Measurements from ENCODE around the gene UMAD1.

Gene UMAD1

GRCh38 chr7:7850150-7850549 is 209.6 kb downstream of the UMAD1 start:
- no peak for DNase-seq

GRCh38 chr7:7851381-7851780 is 210.8 kb downstream of the UMAD1 start:
- DNase-seq, result no peak

DNA sequence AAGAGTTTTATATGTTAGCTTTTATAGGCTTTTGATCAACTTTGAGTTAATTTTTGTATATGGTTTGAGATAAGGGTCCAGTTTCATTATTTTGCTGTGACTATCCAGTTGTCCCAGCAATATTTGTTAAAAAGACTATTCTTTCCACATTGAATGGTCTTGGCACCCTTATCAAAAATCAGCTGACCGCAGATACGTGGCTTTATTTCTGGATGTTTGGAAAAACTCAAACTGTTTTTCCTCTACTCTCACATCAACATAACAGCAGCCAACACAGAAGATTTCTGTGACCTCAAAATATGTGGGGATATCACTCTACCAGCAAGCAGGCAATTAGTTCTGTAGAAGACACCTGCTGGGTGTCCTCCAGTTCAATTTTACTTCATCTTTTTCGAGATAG is 211.4 kb downstream of the UMAD1 start:
- DNase-seq, result no peak

- DNase-seq, result peak; percentile 80
Observed at GRCh38 chr7:7857143-7857583, 216.6 kb downstream of the UMAD1 start.

GRCh38 chr7:7858559-7858958 is 218.0 kb downstream of the UMAD1 start:
- DNase-seq, result no peak

- DNase-seq, result no peak
Observed at GRCh38 chr7:7859411-7859810, 218.9 kb downstream of the UMAD1 start.

GRCh38 chr7:7861211-7861633 is 220.7 kb downstream of the UMAD1 start:
- DNase-seq, result no peak

DNA sequence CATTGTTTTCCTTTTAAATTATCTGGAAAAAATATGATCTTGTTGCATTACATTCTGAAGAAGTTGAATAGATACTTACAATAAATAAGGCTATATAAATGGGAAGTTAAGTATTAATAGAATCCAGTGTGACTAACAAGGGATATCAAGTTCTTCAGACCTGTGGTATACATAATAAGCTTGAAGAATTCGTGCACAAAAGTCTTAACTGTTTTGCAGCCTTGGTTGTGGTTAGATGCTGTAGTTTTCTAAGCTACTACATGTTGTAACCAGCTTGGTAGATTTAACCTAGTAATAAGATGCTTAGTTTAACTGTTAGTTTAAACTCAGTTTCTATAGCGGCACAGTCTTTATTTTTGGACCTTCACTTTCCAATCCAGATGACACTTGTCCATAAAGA is 221.8 kb downstream of the UMAD1 start:
- no peak for DNase-seq

DNA sequence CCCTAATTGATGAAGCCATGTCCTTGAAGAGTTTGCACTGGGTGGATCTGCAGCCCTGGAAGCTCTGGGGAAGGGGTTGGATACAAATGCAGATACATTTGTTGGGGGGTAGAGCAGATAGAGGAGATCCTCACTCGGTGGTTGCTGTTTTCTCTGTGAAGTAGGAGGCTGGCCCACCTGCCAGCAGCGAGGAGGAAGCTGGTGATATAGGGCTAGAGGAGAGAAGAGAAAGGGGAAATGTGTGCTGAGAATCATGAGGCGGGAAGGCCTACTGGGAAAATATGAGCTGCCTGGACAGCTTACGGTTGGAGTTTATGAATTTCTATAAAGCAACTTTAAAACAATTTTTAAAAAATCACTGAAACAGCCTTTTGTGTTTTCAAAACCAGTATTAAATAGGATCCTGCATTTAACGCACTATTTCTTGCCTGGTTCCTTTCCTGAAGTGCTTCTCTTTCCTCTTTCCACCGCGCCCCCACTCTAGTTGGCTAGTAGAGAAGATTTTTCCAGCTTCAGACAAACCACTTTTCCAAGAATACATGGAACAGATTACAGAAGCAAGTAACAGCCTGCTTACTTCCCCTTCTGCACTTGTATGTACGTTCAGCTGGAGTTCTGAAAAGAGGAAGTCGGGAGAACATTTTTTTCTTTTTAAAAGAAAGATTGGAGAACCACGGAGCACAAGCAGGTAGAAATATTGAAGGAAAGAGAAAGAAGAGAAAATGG is 227.5 kb downstream of the UMAD1 start:
- peak; percentile 79 for DNase-seq

DNA sequence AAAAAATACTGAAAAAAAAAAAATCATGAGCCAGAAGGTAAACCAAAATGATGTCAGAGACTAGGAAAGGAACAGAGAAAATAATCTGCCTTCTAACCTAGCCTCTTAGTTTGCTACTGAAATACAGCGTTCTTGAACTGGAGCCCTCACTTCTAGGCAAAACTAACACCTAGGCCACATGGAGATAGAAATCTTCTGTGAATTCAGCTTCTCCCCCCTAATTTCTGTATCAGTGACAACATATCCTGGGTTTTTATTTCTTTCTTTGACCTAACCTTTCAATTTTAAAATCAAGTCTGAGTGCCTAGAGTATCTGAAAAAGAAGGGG is 228.0 kb downstream of the UMAD1 start:
- no peak for DNase-seq

- peak; percentile 8 for DNase-seq
Observed at GRCh38 chr7:7869036-7869435, 228.5 kb downstream of the UMAD1 start.

GRCh38 chr7:7869651-7870050 is 229.1 kb downstream of the UMAD1 start:
- no peak for DNase-seq

DNA sequence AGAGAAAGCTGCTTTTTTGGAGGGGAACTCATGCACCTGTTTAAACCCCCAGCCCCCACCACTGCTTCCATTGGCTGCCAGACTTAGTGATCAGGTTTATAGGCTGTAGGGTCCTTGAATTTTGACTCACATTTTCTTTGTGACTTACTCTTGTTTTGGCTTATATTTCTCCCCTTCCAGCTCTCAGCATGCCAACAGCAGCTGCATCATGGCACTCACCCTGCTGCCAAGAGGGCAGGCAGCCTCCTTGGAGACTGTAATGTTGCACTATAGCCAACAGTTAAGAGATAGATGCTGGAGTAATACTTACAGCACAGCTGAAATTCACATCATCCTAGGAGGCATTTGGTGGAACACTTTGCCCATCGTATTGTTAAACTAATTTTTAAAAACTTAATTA is 230.0 kb downstream of the UMAD1 start:
- DNase-seq, result no peak

- DNase-seq, result no peak
Observed at GRCh38 chr7:7876419-7876818, 235.9 kb downstream of the UMAD1 start.

DNA sequence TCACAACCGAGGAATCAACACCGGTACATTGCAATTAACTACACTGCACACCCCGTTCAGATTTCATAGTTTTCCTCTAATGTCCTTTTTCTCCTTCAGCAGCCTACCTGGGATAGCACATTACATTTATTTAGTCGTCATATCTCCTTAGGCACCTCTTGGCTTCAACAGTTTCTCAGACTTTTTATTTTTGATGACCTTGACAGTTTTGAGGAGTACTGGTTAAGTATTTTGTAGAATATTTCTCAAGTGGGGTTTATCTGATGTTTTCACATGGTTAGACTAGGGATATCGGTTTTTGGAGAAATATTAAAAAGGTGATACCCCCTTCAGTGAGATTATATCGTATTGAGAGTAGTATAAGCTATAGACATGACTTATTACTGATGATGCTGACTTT is 241.0 kb downstream of the UMAD1 start:
- DNase-seq, result no peak

DNA sequence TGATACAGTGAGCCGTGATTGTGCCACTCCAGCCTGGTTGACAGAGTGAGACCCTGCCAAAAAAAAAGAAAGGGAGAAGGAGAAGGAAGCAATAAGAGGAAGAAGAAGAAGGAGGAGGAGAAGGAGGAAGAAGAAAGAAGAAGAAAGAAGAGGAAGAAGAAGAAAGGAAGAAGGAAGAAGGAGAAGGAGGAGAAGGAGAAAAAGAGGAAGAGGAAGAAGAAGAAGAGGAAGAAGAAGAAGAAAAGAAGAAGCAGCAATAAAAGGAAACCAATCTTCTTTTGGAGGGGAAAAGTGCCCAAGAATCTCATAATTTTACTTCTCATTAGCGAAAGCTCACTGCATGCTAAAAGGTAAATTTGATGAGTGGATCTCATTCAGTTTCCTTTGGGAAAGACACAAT is 242.3 kb downstream of the UMAD1 start:
- no peak for DNase-seq

GRCh38 chr7:7883394-7883793 is 242.8 kb downstream of the UMAD1 start:
- DNase-seq, result no peak

- DNase-seq, result no peak
Observed at GRCh38 chr7:7884855-7885254, 244.3 kb downstream of the UMAD1 start.

DNA sequence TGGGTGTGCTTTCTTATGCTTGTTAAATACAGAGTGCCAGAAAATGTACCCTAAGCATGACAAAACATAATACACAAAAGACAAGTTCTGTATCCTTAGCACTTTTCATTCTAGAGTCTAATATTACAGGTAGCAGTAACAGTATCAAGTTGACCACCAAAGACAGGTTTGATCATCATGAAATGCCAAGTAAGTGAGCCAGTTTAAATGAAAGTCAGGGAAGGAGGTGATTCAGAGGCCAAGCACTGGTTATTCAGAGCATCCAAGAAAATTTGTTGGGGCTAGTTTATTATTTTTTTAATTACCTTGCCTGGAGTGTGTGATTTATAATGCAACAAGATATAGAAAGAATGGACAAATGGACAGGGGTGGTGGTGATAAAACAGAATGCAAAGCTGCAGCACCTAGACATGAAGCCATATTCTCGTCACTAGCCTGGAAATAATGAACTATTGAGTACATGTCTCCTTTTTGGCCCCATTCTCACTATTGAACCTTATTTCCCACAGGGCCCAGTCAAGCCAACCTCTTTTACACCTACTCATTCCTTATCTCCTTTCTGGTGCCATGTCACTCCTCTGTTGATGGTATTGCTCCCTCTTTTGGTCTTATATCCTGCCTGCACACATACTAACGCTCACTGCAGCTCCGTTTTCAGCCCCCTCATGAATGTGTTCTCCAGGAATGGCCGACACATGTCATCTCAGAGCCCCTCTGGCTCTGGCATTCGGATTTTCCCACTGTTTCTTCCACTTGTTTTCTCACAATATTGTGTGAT is 249.4 kb downstream of the UMAD1 start:
- DNase-seq, result no peak

GRCh38 chr7:7895004-7895650 is 254.6 kb downstream of the UMAD1 start:
- DNase-seq, result no peak

DNA sequence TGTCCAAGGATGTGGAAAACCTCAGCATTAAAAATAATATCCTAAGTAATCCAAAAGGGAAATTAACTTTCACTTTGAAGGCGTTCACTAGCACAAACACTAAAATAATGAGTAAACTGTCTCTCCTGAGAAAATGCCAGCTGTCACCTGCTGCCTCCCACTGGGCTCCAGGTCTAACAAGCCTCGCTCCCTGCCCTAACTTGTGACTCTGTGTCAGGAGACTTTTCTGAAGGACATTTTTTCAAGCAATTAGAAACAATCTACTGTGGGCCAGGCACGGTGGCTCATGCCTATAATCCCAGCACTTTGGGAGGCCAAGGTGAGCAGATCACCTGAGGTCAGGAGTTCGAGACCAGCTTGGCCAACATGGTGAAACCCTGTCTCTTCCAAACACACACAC is 255.2 kb downstream of the UMAD1 start:
- DNase-seq, result no peak

GRCh38 chr7:7897509-7897908 is 257.0 kb downstream of the UMAD1 start:
- no peak for DNase-seq

GRCh38 chr7:7897949-7898515 is 257.5 kb downstream of the UMAD1 start:
- no peak for DNase-seq

DNA sequence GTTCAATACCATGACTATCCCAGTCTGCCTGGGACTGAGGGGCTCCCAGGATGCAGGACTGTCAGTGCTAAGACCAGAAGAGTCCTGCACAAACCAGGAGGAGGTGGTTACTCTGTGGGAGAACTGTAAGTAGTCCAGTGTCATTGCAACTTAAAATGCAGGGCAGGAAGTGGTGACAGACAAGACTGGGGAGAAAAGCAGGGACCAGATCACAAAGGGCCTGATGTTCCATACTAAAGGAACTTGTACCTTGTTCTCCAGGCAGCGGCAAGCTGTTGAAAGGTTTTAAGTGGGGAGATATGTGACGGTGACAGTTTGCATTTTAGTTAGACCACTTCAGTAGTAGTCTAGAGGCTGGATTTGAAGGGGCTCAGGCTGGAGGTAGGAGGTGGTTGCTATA is 262.3 kb downstream of the UMAD1 start:
- no peak for DNase-seq

Data from hematopoietic multipotent progenitor cell treated with erythropoietin and hydrocortisone succinate and interleukin-3 and kit ligand, for 4 days (in vitro differentiated cells).